Mammary epithelial cell (primary cell): ENCODE data around the gene MRS2.

Experiments
- CTCF ChIP-seq, 2 donors: IDR thresholded peaks in 1 of 2; conservative IDR thresholded peaks in 1 of 2; 2 replicates each; pipeline ENCODE4 v1.5.1; 2011 to 2012; ENCODE audit warnings: inconsistent platforms in 2 of 2, low read length in 2 of 2, mild to moderate bottlenecking in 2 of 2, control low read depth in 1 of 2, low read depth in 1 of 2; ENCODE audit not compliant: insufficient read depth in 1 of 2; ENCODE audit errors: extremely low read depth in 1 of 2
- EZH2 ChIP-seq: IDR thresholded peaks from 2 replicates; pipeline ENCODE4 v1.6.1; 2012; ENCODE audit warnings: low read length, inconsistent platforms, borderline replicate concordance

- TF ChIP-seq CTCF (conservative IDR thresholded peaks at IDR 0.05 in 1 of 2, IDR thresholded peaks at IDR 0.05 in 1 of 2; ENCODE audit: extremely low read depth in 1 of 2, insufficient read depth in 1 of 2, low read depth in 1 of 2, low read length in 2 of 2) (no peak), EZH2 (no peak)
Measured at GRCh38 chr6:24410622-24411021, 7.9 kb downstream of the MRS2 start.
